Suprapubic skin (tissue), 4 donors: ENCODE results near the gene CLSTN2. TPM values are rescaled to one million over a fixed set of nuclear protein-coding genes. Genes with fewer than 3 reads are reported as not detected.

ENCODE experiments used
- DNase-seq, 2 donors: peaks; one replicate each; pipeline ENCODE4 v3.0.0-alpha.2; 2019; ENCODE audit warnings: low spot score in 2 of 2
- H3K27ac ChIP-seq: fragments of 200-600 bp; sonication (generic); one replicate; pipeline ENCODE4 v1.5.1; 2019
- H3K27me3 ChIP-seq: fragments of 200-600 bp; sonication (generic); one replicate; pipeline ENCODE4 v1.5.1; 2019
- H3K36me3 ChIP-seq: fragments of 200-600 bp; sonication (generic); one replicate; pipeline ENCODE4 v1.5.1; 2019
- H3K4me1 ChIP-seq: fragments of 200-600 bp; sonication (generic); one replicate; pipeline ENCODE4 v1.5.1; 2019
- H3K4me3 ChIP-seq: fragments of 200-600 bp; sonication (generic); one replicate; pipeline ENCODE4 v1.5.1; 2019; ENCODE audit warnings: mild to moderate bottlenecking
- H3K9me3 ChIP-seq: fragments of 200-600 bp; sonication (generic); one replicate; pipeline ENCODE4 v1.5.1; 2019
- CTCF ChIP-seq, 2 donors: fragments of 200-600 bp in 1 of 2; fragments of 450-650 bp in 1 of 2; sonication (generic) in 1 of 2; IDR thresholded peaks; one replicate each; pipeline ENCODE4 v1.5.1; 2016 to 2019; ENCODE audit warnings: antibody characterized with exemption in 2 of 2, mild to moderate bottlenecking in 1 of 2, moderate library complexity in 1 of 2
- EP300 ChIP-seq: sonication (generic); formaldehyde crosslinking; IDR thresholded peaks from one replicate; pipeline ENCODE4 v1.6.1; 2017; ENCODE audit warnings: antibody characterized with exemption
- POLR2A ChIP-seq, 2 donors: fragments of 450-650 bp; IDR thresholded peaks; one replicate each; pipeline ENCODE4 v1.6.1; 2017; ENCODE audit warnings: antibody characterized with exemption in 2 of 2, mild to moderate bottlenecking in 2 of 2, moderate library complexity in 2 of 2
- POLR2AphosphoS5 ChIP-seq, 3 donors: sonication (generic); formaldehyde crosslinking; IDR thresholded peaks; one replicate each; pipeline ENCODE4 v1.6.1; 2017; ENCODE audit warnings: antibody characterized with exemption in 3 of 3
- WGBS: methylation state at CpG from one replicate; pipeline ENCODE4 v1.1.5; 2018; 5-methylcytosine and 5-hydroxymethylcytosine counted together
- total RNA-seq, 4 donors: library from RNA; depleted of rRNA; stranded (reverse); fragments of >200 nt; gene quantifications; one replicate each; pipeline ENCODE4 v1.1.0, GENCODE V29; 2016

The CLSTN2 gene
- total RNA-seq, 4 donors from 2014 or later = 4.3 to 14.1 (median 7.4) TPM

DNA sequence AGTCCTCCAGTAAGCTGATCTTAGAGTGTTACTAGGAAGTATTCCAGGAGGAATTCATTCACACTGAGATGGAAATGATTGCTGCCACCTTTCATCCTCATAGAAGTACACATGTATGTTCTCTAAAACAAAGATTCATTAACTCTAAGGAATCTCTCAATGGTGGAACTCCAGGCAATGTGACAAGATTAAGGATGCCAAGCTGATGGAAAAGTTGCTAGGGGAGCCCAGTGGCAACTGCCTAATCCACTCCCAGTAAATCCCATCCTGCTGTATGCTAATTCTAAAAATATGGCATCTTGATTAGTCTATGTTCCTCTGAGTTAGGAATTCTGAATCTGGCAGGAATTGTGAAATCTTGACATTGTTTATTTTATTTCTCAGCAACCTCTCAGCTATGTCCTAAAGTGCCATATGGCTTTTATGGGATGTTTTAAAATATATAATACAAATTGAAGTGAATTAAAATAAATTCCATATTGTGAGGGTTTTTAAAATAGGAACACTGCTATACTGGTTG lies 532.9 kb downstream of the CLSTN2 start:
- H3K27ac ChIP-seq = no peak overlapping the region
- no peaks in the 10 kb centered on the region for H3K9me3 ChIP-seq
- H3K4me3 ChIP-seq = no peak overlapping the region
- DNase-seq = no peak
- H3K4me1 ChIP-seq = no peaks in the 10 kb centered on the region
- no peaks in the 10 kb centered on the region for H3K36me3 ChIP-seq
- TF ChIP-seq POLR2A (IDR thresholded peaks at IDR 0.05) (no peak), POLR2AphosphoS5 (IDR thresholded peaks at IDR 0.05) (no peak), EP300 (no peak)
- H3K27me3 ChIP-seq = no peaks in the 10 kb centered on the region

DNA sequence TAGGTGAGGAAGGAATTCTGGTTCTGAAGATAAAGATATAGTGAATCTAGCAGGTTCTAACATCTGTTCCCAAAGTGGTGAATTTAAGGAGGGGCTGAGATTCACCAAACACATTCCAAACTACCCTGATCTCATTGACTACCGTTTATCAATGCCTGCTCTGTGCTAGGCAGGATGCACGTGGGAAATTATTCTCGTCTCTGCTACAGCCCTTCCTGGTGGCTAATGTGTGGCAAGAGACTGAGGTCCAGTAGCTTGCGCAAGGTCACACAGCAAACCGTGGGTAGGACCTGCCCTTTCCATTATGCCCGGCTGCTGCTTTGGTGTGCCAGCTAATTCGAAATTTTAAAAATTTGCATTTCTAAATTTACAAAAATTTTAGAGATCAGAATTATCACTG lies 533.4 kb downstream of the CLSTN2 start:
- Histone ChIP-seq H3K4me1 (no peaks in the 10 kb centered on the region), H3K27me3 (no peaks in the 10 kb centered on the region), H3K27ac (no peak overlapping the region), H3K4me3 (no peak overlapping the region), H3K9me3 (no peaks in the 10 kb centered on the region), H3K36me3 (no peaks in the 10 kb centered on the region)
- TF ChIP-seq POLR2A (IDR thresholded peaks at IDR 0.05) (no peak), POLR2AphosphoS5 (IDR thresholded peaks at IDR 0.05) (no peak), EP300 (no peak), CTCF (IDR thresholded peaks at IDR 0.05) (no peak)
- no peak for DNase-seq
- WGBS = 70% methylated on average over 7 of the region's 7 CpGs

DNA sequence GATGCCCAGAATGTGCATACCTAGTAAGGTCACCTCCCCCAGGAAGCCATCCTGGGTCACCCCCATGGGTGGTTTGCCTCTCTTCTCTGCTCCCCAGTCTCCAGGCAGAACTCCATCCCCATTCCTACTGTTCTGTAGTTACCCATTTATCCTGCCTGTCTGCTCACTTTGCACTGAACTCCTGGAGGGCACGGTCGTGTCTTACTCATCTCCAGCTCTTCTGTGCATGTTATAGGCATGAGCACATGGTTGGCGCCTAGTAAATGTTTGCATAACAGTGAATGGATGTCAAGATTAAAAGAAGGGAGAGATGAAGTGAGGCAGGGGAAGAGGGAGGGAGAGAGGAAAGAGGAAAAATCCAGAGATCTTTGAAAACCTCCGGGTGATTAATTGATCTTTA lies 534.5 kb downstream of the CLSTN2 start:
- no peaks in the 10 kb centered on the region for H3K27me3 ChIP-seq
- no peak overlapping the region for H3K4me3 ChIP-seq
- no peaks in the 10 kb centered on the region for H3K36me3 ChIP-seq
- 69% methylated on average over 4 of the region's 4 CpGs for WGBS
- H3K27ac ChIP-seq = no peak overlapping the region
- H3K9me3 ChIP-seq = no peaks in the 10 kb centered on the region
- no peak for DNase-seq
- no peak for TF ChIP-seq POLR2AphosphoS5 (IDR thresholded peaks at IDR 0.05)
- no peak for TF ChIP-seq EP300
- no peak for TF ChIP-seq CTCF (IDR thresholded peaks at IDR 0.05)
- TF ChIP-seq POLR2A (IDR thresholded peaks at IDR 0.05) = no peak
- no peaks in the 10 kb centered on the region for H3K4me1 ChIP-seq

DNA sequence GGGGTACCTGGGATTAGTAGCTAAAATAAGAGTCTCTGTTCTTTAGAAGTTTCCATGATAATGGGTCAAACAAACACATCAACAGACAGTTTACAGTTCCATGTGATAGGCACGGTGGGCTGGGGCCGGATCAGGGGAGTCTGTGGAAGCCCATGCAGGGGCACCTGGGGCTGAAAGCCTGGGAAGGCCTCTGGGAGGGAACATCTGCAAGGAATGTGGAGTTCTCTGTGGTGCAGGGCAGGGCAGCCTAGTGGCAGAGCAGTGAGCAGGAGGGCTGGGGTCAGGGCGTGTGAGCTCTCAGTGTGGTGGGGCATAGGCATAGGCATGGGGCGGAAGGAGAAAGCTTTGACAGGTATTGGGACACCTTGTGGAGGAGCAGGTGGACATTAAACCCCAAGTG lies 535.2 kb downstream of the CLSTN2 start:
- no peak for DNase-seq
- H3K9me3 ChIP-seq = no peaks in the 10 kb centered on the region
- no peaks in the 10 kb centered on the region for H3K36me3 ChIP-seq
- WGBS = 92% methylated on average over 4 of the region's 4 CpGs
- no peak for TF ChIP-seq CTCF (IDR thresholded peaks at IDR 0.05)
- TF ChIP-seq EP300 = no peak
- TF ChIP-seq POLR2A (IDR thresholded peaks at IDR 0.05) = no peak
- no peak for TF ChIP-seq POLR2AphosphoS5 (IDR thresholded peaks at IDR 0.05)
- no peak overlapping the region for H3K4me3 ChIP-seq
- no peaks in the 10 kb centered on the region for H3K4me1 ChIP-seq
- H3K27me3 ChIP-seq = no peaks in the 10 kb centered on the region
- H3K27ac ChIP-seq = no peak overlapping the region

- H3K4me3 ChIP-seq = no peak overlapping the region
- DNase-seq = no peak
- H3K27me3 ChIP-seq = no peaks in the 10 kb centered on the region
- no peaks in the 10 kb centered on the region for H3K9me3 ChIP-seq
- WGBS = no CpG with 5 or more reads among the region's 2 CpGs
- H3K36me3 ChIP-seq = no peaks in the 10 kb centered on the region
- H3K27ac ChIP-seq = no peak overlapping the region
- no peak for TF ChIP-seq CTCF (IDR thresholded peaks at IDR 0.05)
- no peak for TF ChIP-seq POLR2AphosphoS5 (IDR thresholded peaks at IDR 0.05)
- no peak for TF ChIP-seq POLR2A (IDR thresholded peaks at IDR 0.05)
- H3K4me1 ChIP-seq = no peaks in the 10 kb centered on the region
These were observed 536.0 kb downstream of the CLSTN2 start for GRCh38 chr3:140470962-140471361.
